A673 (cell line): ENCODE data around the gene TLE2. TPM values are rescaled to one million over a fixed set of nuclear protein-coding genes. Genes with fewer than 3 reads are reported as not detected.

Experiments
- BruUV-seq: library from RNA; stranded (reverse); fragments of 400-500 nt; replicated peaks from 2 replicates; lab custom pipeline; 2021; lab: Mats Ljungman, UMichigan
- CTCF ChIA-PET: fragments of 300-600 bp; sonication (Branson Sonifier 250); formaldehyde crosslinking; loops from one replicate; lab custom pipeline; 2022; ENCODE audit warnings: antibody characterized with exemption; lab: Charles Lee
- POLR2A ChIA-PET: fragments of 300-600 bp; sonication (Branson Sonifier 250); formaldehyde crosslinking; loops from one replicate; lab custom pipeline; 2022; ENCODE audit warnings: antibody characterized with exemption; ENCODE audit not compliant: low non-redundant PET; lab: Charles Lee
- DNase-seq: peaks from one replicate; pipeline ENCODE4 v3.0.0-alpha.2; 2015; ENCODE audit warnings: low spot score
- H3K27ac ChIP-seq: fragments of 200-600 bp; sonication (generic); 2 replicates; pipeline ENCODE4 v1.5.1; 2016; ENCODE audit warnings: mixed run types, low read depth, mild to moderate bottlenecking, mixed read lengths, antibody characterized with exemption, low read length; ENCODE audit not compliant: poor library complexity, severe bottlenecking
- H3K27me3 ChIP-seq: fragments of 200-600 bp; sonication (generic); replicated peaks from 2 replicates; pipeline ENCODE4 v1.6.1; 2017; ENCODE audit warnings: mixed run types, low read depth, mild to moderate bottlenecking, mixed read lengths, antibody characterized with exemption, low read length; ENCODE audit not compliant: insufficient read depth, poor library complexity
- H3K36me3 ChIP-seq: fragments of 200-600 bp; sonication (generic); 2 replicates; pipeline ENCODE4 v1.6.1; 2016; ENCODE audit warnings: mixed run types, mild to moderate bottlenecking, mixed read lengths, antibody characterized with exemption, low read length; ENCODE audit not compliant: insufficient read depth, poor library complexity, severe bottlenecking
- H3K4me1 ChIP-seq: fragments of 200-600 bp; sonication (generic); 2 replicates; pipeline ENCODE4 v1.6.1; 2017; ENCODE audit warnings: mixed run types, mild to moderate bottlenecking, mixed read lengths, antibody characterized with exemption, low read length; ENCODE audit not compliant: insufficient read depth, poor library complexity, severe bottlenecking
- H3K4me3 ChIP-seq: fragments of 200-600 bp; sonication (generic); 2 replicates; pipeline ENCODE4 v1.5.1; 2016; ENCODE audit warnings: low read depth, mixed run types, mild to moderate bottlenecking, mixed read lengths, low read length; ENCODE audit not compliant: poor library complexity, severe bottlenecking
- H3K9me3 ChIP-seq: fragments of 200-600 bp; sonication (generic); 2 replicates; pipeline ENCODE4 v1.6.1; 2016; ENCODE audit warnings: mixed run types, low read depth, mild to moderate bottlenecking, mixed read lengths, antibody characterized with exemption, low read length; ENCODE audit not compliant: poor library complexity, severe bottlenecking
- EZH2 ChIP-seq: fragments of 200-600 bp; sonication (generic); IDR thresholded peaks from 2 replicates; pipeline ENCODE4 v1.6.1; 2017; ENCODE audit warnings: borderline replicate concordance, low read depth, mild to moderate bottlenecking, mixed read lengths, antibody characterized with exemption, low read length; ENCODE audit not compliant: poor library complexity, severe bottlenecking
- intact Hi-C: fragments of 100-400 bp; cut with micrococcal nuclease; formaldehyde crosslinking; loops from one replicate; pipeline ENCODE4 v1.10.0; 2022; ENCODE audit not compliant: unreplicated experiment
- total RNA-seq: library from RNA; stranded (reverse); gene quantifications from 2 replicates; pipeline ENCODE4 v1.2.3, GENCODE V29; 2021
- TF ChIP-seq, protein P1 (sequence below): fragments of 300-800, 200-600 bp; sonication (generic); conservative IDR thresholded peaks from 2 replicates; pipeline ENCODE4 v1.5.1; 2017; ENCODE audit warnings: low read depth, mild to moderate bottlenecking, antibody characterized with exemption, low read length, moderate library complexity, mixed read lengths

Gene TLE2
- total RNA-seq, 1 experiment from 2014 or later, result 10.8 TPM

DNA sequence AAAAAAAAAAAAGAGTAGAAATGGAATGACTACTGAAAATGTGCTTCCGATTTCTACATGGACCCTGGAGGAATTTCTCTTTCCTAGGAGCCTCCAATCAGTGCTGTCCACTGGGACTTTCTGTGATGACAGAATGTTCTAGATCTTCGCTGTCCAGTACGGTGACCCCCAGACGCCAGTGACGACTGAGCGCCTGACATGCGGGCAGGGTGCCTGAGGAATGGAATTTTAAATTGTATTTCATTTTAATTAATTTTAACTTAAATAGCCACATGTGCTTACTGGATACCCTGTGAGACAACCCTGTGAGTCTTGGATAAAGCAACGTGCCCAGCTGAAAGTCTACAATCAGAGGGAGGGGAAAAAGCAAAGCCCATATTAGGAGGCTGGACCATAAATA is 55.9 kb downstream of the TLE2 start:
- ChIA-PET CTCF (interaction anchor here (0.6 kb wide), 1 partner anchor 22 kb away, joined by 6 read pairs; no protein-coding TSS in a partner anchor), POLR2A (no interaction called here)
- H3K4me1 ChIP-seq, result peaks cover 24% of the 10 kb centered on the region
- DNase-seq, result no peak
- no peak overlapping the region for H3K4me3 ChIP-seq
- no peaks in the 10 kb centered on the region for H3K9me3 ChIP-seq
- no TSS peak for BruUV-seq
- TF ChIP-seq, protein P1, sequence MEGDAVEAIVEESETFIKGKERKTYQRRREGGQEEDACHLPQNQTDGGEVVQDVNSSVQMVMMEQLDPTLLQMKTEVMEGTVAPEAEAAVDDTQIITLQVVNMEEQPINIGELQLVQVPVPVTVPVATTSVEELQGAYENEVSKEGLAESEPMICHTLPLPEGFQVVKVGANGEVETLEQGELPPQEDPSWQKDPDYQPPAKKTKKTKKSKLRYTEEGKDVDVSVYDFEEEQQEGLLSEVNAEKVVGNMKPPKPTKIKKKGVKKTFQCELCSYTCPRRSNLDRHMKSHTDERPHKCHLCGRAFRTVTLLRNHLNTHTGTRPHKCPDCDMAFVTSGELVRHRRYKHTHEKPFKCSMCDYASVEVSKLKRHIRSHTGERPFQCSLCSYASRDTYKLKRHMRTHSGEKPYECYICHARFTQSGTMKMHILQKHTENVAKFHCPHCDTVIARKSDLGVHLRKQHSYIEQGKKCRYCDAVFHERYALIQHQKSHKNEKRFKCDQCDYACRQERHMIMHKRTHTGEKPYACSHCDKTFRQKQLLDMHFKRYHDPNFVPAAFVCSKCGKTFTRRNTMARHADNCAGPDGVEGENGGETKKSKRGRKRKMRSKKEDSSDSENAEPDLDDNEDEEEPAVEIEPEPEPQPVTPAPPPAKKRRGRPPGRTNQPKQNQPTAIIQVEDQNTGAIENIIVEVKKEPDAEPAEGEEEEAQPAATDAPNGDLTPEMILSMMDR, result no peak
- TF ChIP-seq EZH2, result no peak
- no peaks in the 10 kb centered on the region for H3K36me3 ChIP-seq
- H3K27me3 ChIP-seq, result no peaks in the 10 kb centered on the region
- H3K27ac ChIP-seq, result no peak overlapping the region
- intact Hi-C loops, result no loop called here

GRCh38 chr19:2970201-2970835 is 58.8 kb downstream of the TLE2 start:
- intact Hi-C loops, result no loop called here
- no peak overlapping the region for H3K4me3 ChIP-seq
- H3K27ac ChIP-seq, result no peak overlapping the region
- BruUV-seq, result no TSS peak
- no peaks in the 10 kb centered on the region for H3K27me3 ChIP-seq
- no peaks in the 10 kb centered on the region for H3K9me3 ChIP-seq
- no peaks in the 10 kb centered on the region for H3K36me3 ChIP-seq
- TF ChIP-seq EZH2, result no peak
- TF ChIP-seq, protein P1, result no peak
- peaks cover 5% of the 10 kb centered on the region for H3K4me1 ChIP-seq
- no peak for DNase-seq
- CTCF ChIA-PET, result no interaction called here
- POLR2A ChIA-PET, result interaction anchor here (0.6 kb wide), 1 partner anchor 131 kb away, joined by 3 read pairs; no protein-coding TSS in a partner anchor

DNA sequence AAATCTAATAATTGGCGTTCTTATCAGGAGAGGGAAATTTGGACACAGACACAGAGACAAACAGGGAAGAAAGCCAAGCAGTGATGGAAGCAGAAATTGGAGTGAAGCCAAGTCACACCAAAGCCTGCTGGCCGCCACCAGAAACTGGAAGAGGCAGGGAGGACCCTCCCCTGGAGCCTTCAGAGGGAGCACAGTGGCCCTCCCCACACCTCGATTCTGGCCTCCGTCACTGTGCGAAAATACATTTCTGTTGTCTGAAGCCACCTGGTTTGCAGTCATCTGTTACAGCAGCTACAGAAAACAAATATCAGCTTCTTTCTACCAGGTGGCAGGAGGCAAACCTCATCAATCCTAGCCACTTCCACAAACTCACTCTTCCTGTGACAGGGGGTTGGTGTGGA is 60.0 kb downstream of the TLE2 start:
- Histone ChIP-seq H3K4me3 (no peak overlapping the region), H3K27ac (no peak overlapping the region), H3K9me3 (no peaks in the 10 kb centered on the region), H3K27me3 (no peaks in the 10 kb centered on the region), H3K36me3 (no peaks in the 10 kb centered on the region), H3K4me1 (peaks cover 5% of the 10 kb centered on the region)
- intact Hi-C loops, result no loop called here
- no TSS peak for BruUV-seq
- no peak for DNase-seq
- ChIA-PET POLR2A (interaction anchor here (0.7 kb wide), 1 partner anchor 85 kb away, joined by 4 read pairs; no protein-coding TSS in a partner anchor), CTCF (interaction anchor here (0.5 kb wide), 1 partner anchor 195 kb away, joined by 4 read pairs; no protein-coding TSS in a partner anchor)
- no peak for TF ChIP-seq EZH2
- TF ChIP-seq, protein P1, result no peak
